Keratinocyte (primary cell): ENCODE results near the gene EWSR1. TPM values are rescaled to one million over a fixed set of nuclear protein-coding genes. Genes with fewer than 3 reads are reported as not detected.

ENCODE experiments used
- DNase-seq: peaks from one replicate; pipeline ENCODE4 v3.0.0-alpha.2; 2011; ENCODE audit warnings: low read depth, missing footprints, low spot score
- FAIRE-seq: peaks from 2 replicates; lab custom pipeline; 2011; peaks lifted over from hg19 to GRCh38; lab: Jason Lieb, UNC
- H2AFZ ChIP-seq: 2 replicates; pipeline ENCODE4 v1.6.0; 2012; ENCODE audit warnings: low read length, control low read depth, inconsistent platforms; ENCODE audit not compliant: control insufficient read depth
- H3K27ac ChIP-seq: 2 replicates; pipeline ENCODE4 v1.5.1; 2011; ENCODE audit warnings: low read length; ENCODE audit not compliant: control insufficient read depth, insufficient read depth
- H3K27me3 ChIP-seq: 3 replicates; pipeline ENCODE4 v1.6.0; 2011; ENCODE audit warnings: low read length; ENCODE audit not compliant: control insufficient read depth, insufficient read depth; ENCODE audit errors: extremely low read depth
- H3K36me3 ChIP-seq, 2 experiments: 2 replicates in 1 of 2; 3 replicates in 1 of 2; pipeline ENCODE4 v1.5.1; 2011; ENCODE audit warnings: low read length in 2 of 2, mild to moderate bottlenecking in 1 of 2; ENCODE audit not compliant: control insufficient read depth in 2 of 2, insufficient read depth in 2 of 2; ENCODE audit errors: extremely low read depth in 1 of 2
- H3K4me1 ChIP-seq: 3 replicates; pipeline ENCODE4 v1.5.1; 2011; ENCODE audit warnings: low read length; ENCODE audit not compliant: control insufficient read depth, insufficient read depth; ENCODE audit errors: extremely low read depth
- H3K4me2 ChIP-seq: 3 replicates; pipeline ENCODE4 v1.6.0; 2011; ENCODE audit warnings: low read depth, low read length; ENCODE audit not compliant: control insufficient read depth, insufficient read depth; ENCODE audit errors: extremely low read depth
- H3K4me3 ChIP-seq, 3 experiments: fragments of 200-600 bp in 1 of 3; sonication (generic) in 1 of 3; 2 replicates in 2 of 3; 3 replicates in 1 of 3; pipeline ENCODE4 v1.5.1; 2011 to 2016; ENCODE audit warnings: low read length in 3 of 3, mild to moderate bottlenecking in 3 of 3, control low read depth in 2 of 3, inconsistent platforms in 1 of 3, low read depth in 1 of 3, mixed read lengths in 1 of 3, mixed run types in 1 of 3, moderate library complexity in 1 of 3; ENCODE audit not compliant: control insufficient read depth in 2 of 3, insufficient read depth in 2 of 3; ENCODE audit errors: extremely low read depth in 1 of 3
- H3K79me2 ChIP-seq: 2 replicates; pipeline ENCODE4 v1.6.0; 2012; ENCODE audit warnings: low read length; ENCODE audit not compliant: control insufficient read depth, insufficient read depth
- H3K9ac ChIP-seq: 3 replicates; pipeline ENCODE4 v1.6.0; 2011; ENCODE audit warnings: low read length; ENCODE audit not compliant: control insufficient read depth, insufficient read depth; ENCODE audit errors: extremely low read depth
- H3K9me1 ChIP-seq: 3 replicates; pipeline ENCODE4 v1.6.0; 2011; ENCODE audit warnings: low read length; ENCODE audit not compliant: control insufficient read depth, insufficient read depth; ENCODE audit errors: extremely low read depth
- H3K9me3 ChIP-seq: 2 replicates; pipeline ENCODE4 v1.5.1; 2012; ENCODE audit warnings: low read depth, low read length; ENCODE audit not compliant: control insufficient read depth
- H4K20me1 ChIP-seq: 3 replicates; pipeline ENCODE4 v1.6.0; 2011; ENCODE audit warnings: low read length; ENCODE audit not compliant: control insufficient read depth, insufficient read depth; ENCODE audit errors: extremely low read depth
- EZH2 ChIP-seq: IDR thresholded peaks from one replicate; pipeline ENCODE4 v1.6.1; 2012; ENCODE audit warnings: inconsistent platforms, mild to moderate bottlenecking, low read length, moderate library complexity
- dilution Hi-C: fragments of 300-500 bp; cut with MboI; formaldehyde crosslinking; loops from one replicate; pipeline ENCODE4 v1.7.0; 2020; ENCODE audit warnings: low sequenced_read_pairs; ENCODE audit not compliant: extremely low pct_ligation_motif_present
- polyA plus RNA-seq, 5 experiments: library from polyadenylated mRNA; depleted of rRNA in 3 of 5; stranded (reverse) in 3 of 5; stranded (forward) in 1 of 5; unstranded in 1 of 5; fragments of >200 nt; gene quantifications; 1 replicate in 1 of 5; 2 replicates in 3 of 5; 3 replicates in 1 of 5; pipeline versions ENCODE4 v1.2.1 to v1.2.3, GENCODE V29; 2011 to 2012; ENCODE audit warnings: missing spikeins in 2 of 5, low read depth in 1 of 5, low replicate concordance in 1 of 5
- TF ChIP-seq, protein P1 (sequence below), 3 experiments: IDR thresholded peaks in 1 of 3; conservative IDR thresholded peaks in 1 of 3; optimal IDR thresholded peaks in 1 of 3; 2 replicates in 2 of 3; 3 replicates in 1 of 3; pipeline versions ENCODE3 to v1.5.1; 2011; ENCODE audit warnings: low read length in 3 of 3, mild to moderate bottlenecking in 3 of 3, moderate library complexity in 2 of 3, control low read depth in 1 of 3, inconsistent platforms in 1 of 3; ENCODE audit not compliant: insufficient read depth in 2 of 3; ENCODE audit errors: extremely low read depth in 1 of 3

Gene EWSR1
- polyA plus RNA-seq, 1 donor (not counting 4 experiments of a cell fraction or from before 2014, with no cell fraction given), result 245 TPM

DNA sequence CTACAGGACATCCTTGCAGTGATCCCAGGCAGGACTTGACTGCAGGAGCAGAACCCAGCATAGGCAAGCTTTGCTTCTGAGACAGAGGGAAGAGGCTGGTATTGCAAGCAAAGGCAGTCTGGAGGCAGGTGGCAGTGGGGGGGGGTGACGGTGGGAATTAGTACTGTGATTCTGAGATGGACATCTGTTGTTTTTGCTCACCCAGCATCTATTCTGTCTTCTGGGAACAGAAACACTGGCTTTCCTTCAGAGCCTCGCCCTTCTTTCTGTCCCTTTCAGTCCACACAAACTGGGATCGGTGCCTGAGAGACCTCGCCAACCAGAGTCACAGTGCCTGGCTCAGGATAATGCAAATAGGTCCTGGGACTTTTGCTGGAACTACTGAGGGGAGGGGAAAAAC lies 78.6 kb downstream of the EWSR1 start:
- FAIRE-seq (no peak), DNase-seq (no peak)
- Histone ChIP-seq H3K4me3 (no peak overlapping the region), H3K9me1 (peaks cover 3% of the 10 kb centered on the region), H3K27me3 (no peaks in the 10 kb centered on the region), H3K27ac (no peak overlapping the region), H3K4me1 (peaks cover 24% of the 10 kb centered on the region), H3K4me2 (no peak overlapping the region), H3K9ac (no peak overlapping the region), H4K20me1 (peaks cover 4% of the 10 kb centered on the region), H3K36me3 (peaks cover 28 to 55% of the 10 kb centered on the region in 2 experiments), H3K79me2 (no peaks in the 10 kb centered on the region), H2AFZ (no peak overlapping the region), H3K9me3 (no peaks in the 10 kb centered on the region)
- TF ChIP-seq EZH2, result no peak
- TF ChIP-seq, protein P1, sequence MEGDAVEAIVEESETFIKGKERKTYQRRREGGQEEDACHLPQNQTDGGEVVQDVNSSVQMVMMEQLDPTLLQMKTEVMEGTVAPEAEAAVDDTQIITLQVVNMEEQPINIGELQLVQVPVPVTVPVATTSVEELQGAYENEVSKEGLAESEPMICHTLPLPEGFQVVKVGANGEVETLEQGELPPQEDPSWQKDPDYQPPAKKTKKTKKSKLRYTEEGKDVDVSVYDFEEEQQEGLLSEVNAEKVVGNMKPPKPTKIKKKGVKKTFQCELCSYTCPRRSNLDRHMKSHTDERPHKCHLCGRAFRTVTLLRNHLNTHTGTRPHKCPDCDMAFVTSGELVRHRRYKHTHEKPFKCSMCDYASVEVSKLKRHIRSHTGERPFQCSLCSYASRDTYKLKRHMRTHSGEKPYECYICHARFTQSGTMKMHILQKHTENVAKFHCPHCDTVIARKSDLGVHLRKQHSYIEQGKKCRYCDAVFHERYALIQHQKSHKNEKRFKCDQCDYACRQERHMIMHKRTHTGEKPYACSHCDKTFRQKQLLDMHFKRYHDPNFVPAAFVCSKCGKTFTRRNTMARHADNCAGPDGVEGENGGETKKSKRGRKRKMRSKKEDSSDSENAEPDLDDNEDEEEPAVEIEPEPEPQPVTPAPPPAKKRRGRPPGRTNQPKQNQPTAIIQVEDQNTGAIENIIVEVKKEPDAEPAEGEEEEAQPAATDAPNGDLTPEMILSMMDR (optimal IDR thresholded peaks at IDR 0.05 in 1 of 3, IDR thresholded peaks at IDR 0.05 in 1 of 3, conservative IDR thresholded peaks at IDR 0.05 in 1 of 3; ENCODE audit: extremely low read depth in 1 of 3, insufficient read depth in 2 of 3, low read length in 3 of 3), result no peak
- dilution Hi-C loops, result no loop called here

- H3K9me1 ChIP-seq, result peaks cover 3% of the 10 kb centered on the region
- H3K9me3 ChIP-seq, result no peaks in the 10 kb centered on the region
- no peaks in the 10 kb centered on the region for H3K79me2 ChIP-seq
- H4K20me1 ChIP-seq, result peaks cover 4% of the 10 kb centered on the region
- TF ChIP-seq, protein P1 (optimal IDR thresholded peaks at IDR 0.05 in 1 of 3, IDR thresholded peaks at IDR 0.05 in 1 of 3, conservative IDR thresholded peaks at IDR 0.05 in 1 of 3; ENCODE audit: extremely low read depth in 1 of 3, insufficient read depth in 2 of 3, low read length in 3 of 3), result no peak
- no peak for TF ChIP-seq EZH2
- no peak overlapping the region for H3K27ac ChIP-seq
- no peak overlapping the region for H3K9ac ChIP-seq
- no peaks in the 10 kb centered on the region for H3K27me3 ChIP-seq
- dilution Hi-C loops, result no loop called here
- DNase-seq, result no peak
- H3K4me3 ChIP-seq, result no peak overlapping the region
- no peak for FAIRE-seq
- H2AFZ ChIP-seq, result no peak overlapping the region
- H3K4me1 ChIP-seq, result peaks cover 18% of the 10 kb centered on the region
- no peak overlapping the region for H3K4me2 ChIP-seq
- H3K36me3 ChIP-seq, result peaks cover 35 to 52% of the 10 kb centered on the region in 2 experiments
Observed at GRCh38 chr22:29348041-29348440, 80.0 kb downstream of the EWSR1 start.
